Endothelial cell of umbilical vein (primary cell): ENCODE measurements around the gene LRRC43. TPM values are rescaled to one million over a fixed set of nuclear protein-coding genes. Genes with fewer than 3 reads are reported as not detected.

ENCODE experiments used
- BruUV-seq: library from RNA; stranded (reverse); fragments of 400-500 nt; replicated peaks from 2 replicates; lab custom pipeline; 2021; lab: Mats Ljungman, UMichigan
- CTCF ChIA-PET: fragments of 300-600, 350-600 bp; sonication (Branson Sonifier 250); formaldehyde crosslinking; loops from one replicate; lab custom pipeline; 2021; ENCODE audit warnings: antibody characterized with exemption, inconsistent platforms; lab: Charles Lee
- POLR2A ChIA-PET: fragments of 300-600, 350-600 bp; sonication (Branson Sonifier 250); formaldehyde crosslinking; loops from one replicate; lab custom pipeline; 2021; ENCODE audit warnings: antibody characterized with exemption, inconsistent platforms; lab: Charles Lee
- DNase-seq: peaks from one replicate; pipeline ENCODE4 v3.0.0-alpha.2; 2011; ENCODE audit warnings: low read depth, low spot score
- FAIRE-seq: peaks from 2 replicates; lab custom pipeline; 2011; peaks lifted over from hg19 to GRCh38; lab: Jason Lieb, UNC
- H2AFZ ChIP-seq: 2 replicates; pipeline ENCODE4 v1.6.0; 2012; ENCODE audit warnings: low read depth, low read length, control low read depth, inconsistent platforms
- H3K27ac ChIP-seq: 2 replicates; pipeline ENCODE4 v1.5.1; 2011; ENCODE audit warnings: low read depth, mild to moderate bottlenecking, control low read depth, low read length, moderate library complexity; ENCODE audit not compliant: insufficient read depth
- H3K27me3 ChIP-seq, 2 experiments: 2 replicates each; pipeline versions ENCODE4 v1.6.0 to v1.6.1; 2011; ENCODE audit warnings: low read length in 2 of 2, mixed read lengths in 1 of 2; ENCODE audit not compliant: control insufficient read depth in 2 of 2, insufficient read depth in 2 of 2
- H3K36me3 ChIP-seq, 2 experiments: 2 replicates in 1 of 2; 3 replicates in 1 of 2; pipeline ENCODE4 v1.5.1; 2011; ENCODE audit warnings: low read length in 2 of 2, mild to moderate bottlenecking in 1 of 2, moderate library complexity in 1 of 2; ENCODE audit not compliant: control insufficient read depth in 2 of 2, insufficient read depth in 2 of 2; ENCODE audit errors: extremely low read depth in 1 of 2
- H3K4me1 ChIP-seq: 3 replicates; pipeline ENCODE4 v1.5.1; 2011; ENCODE audit warnings: mild to moderate bottlenecking, low read length; ENCODE audit not compliant: control insufficient read depth, insufficient read depth; ENCODE audit errors: extremely low read depth
- H3K4me2 ChIP-seq: 2 replicates; pipeline ENCODE4 v1.6.1; 2011; ENCODE audit warnings: low read length, control low read depth, mixed read lengths; ENCODE audit not compliant: insufficient read depth
- H3K4me3 ChIP-seq, 3 experiments: fragments of 200-600 bp in 1 of 3; sonication (generic), shearing (Covaris generic) in 1 of 3; replicated peaks in 1 of 3; 2 replicates each; pipeline ENCODE4 v1.5.1; 2011 to 2016; ENCODE audit warnings: control low read depth in 3 of 3, low read length in 3 of 3, mild to moderate bottlenecking in 2 of 3, inconsistent platforms in 1 of 3, low read depth in 1 of 3, moderate library complexity in 1 of 3; ENCODE audit not compliant: insufficient read depth in 1 of 3
- H3K79me2 ChIP-seq: 2 replicates; pipeline ENCODE4 v1.6.0; 2012; ENCODE audit warnings: low read length, inconsistent platforms; ENCODE audit not compliant: control insufficient read depth, insufficient read depth
- H3K9ac ChIP-seq: replicated peaks from 2 replicates; pipeline ENCODE3; 2011; ENCODE audit warnings: low read length, control low read depth; ENCODE audit not compliant: insufficient read depth; ENCODE audit errors: extremely low read depth
- H3K9me1 ChIP-seq: replicated peaks from 3 replicates; pipeline ENCODE4 v1.6.0; 2011; ENCODE audit warnings: mild to moderate bottlenecking, low read length; ENCODE audit not compliant: control insufficient read depth, insufficient read depth; ENCODE audit errors: extremely low read depth
- H3K9me3 ChIP-seq: replicated peaks from 2 replicates; pipeline ENCODE4 v1.5.1; 2012; ENCODE audit warnings: low read length, inconsistent platforms; ENCODE audit not compliant: control insufficient read depth, insufficient read depth
- H4K20me1 ChIP-seq: replicated peaks from 2 replicates; pipeline ENCODE3; 2011; ENCODE audit warnings: mild to moderate bottlenecking, low read length; ENCODE audit not compliant: control insufficient read depth, insufficient read depth; ENCODE audit errors: extremely low read depth
- CTCF ChIP-seq, 2 donors: IDR thresholded peaks; 1 replicate in 1 of 2; 2 replicates in 1 of 2; pipeline ENCODE4 v1.5.1; 2011; ENCODE audit warnings: low read length in 2 of 2, mild to moderate bottlenecking in 2 of 2, moderate library complexity in 2 of 2, control low read depth in 1 of 2, inconsistent platforms in 1 of 2, low read depth in 1 of 2; ENCODE audit not compliant: insufficient read depth in 1 of 2; ENCODE audit errors: extremely low read depth in 1 of 2
- FOS ChIP-seq: IDR thresholded peaks from 2 replicates; pipeline ENCODE4 v1.6.1; 2011; ENCODE audit warnings: mild to moderate bottlenecking, low read length, moderate library complexity, borderline replicate concordance; ENCODE audit not compliant: insufficient read depth
- GATA2 ChIP-seq: IDR thresholded peaks from 2 replicates; pipeline ENCODE4 v1.7.0; 2011; ENCODE audit warnings: low read depth, mild to moderate bottlenecking, moderate library complexity, mixed read lengths, low read length; ENCODE audit not compliant: insufficient read length, insufficient read depth
- MAX ChIP-seq: IDR thresholded peaks from 2 replicates; pipeline ENCODE4 v1.6.1; 2011; ENCODE audit not compliant: insufficient read depth, insufficient read length
- MYC ChIP-seq: IDR thresholded peaks from one replicate; pipeline ENCODE4 v1.6.1; 2011; ENCODE audit warnings: mild to moderate bottlenecking, low read depth, low read length
- POLR2A ChIP-seq: IDR thresholded peaks from 2 replicates; pipeline ENCODE4 v1.6.1; 2012; ENCODE audit warnings: low read depth, mild to moderate bottlenecking, control low read depth, low read length
- POLR2AphosphoS5 ChIP-seq: IDR thresholded peaks from 2 replicates; pipeline ENCODE4 v1.6.1; 2012; ENCODE audit warnings: low read depth, mild to moderate bottlenecking, control low read depth, low read length, moderate library complexity; ENCODE audit not compliant: insufficient read depth
- dilution Hi-C: fragments of 300-500 bp; cut with MboI; formaldehyde crosslinking; loops from one replicate; pipeline ENCODE4 v1.15.0; 2019; ENCODE audit warnings: low sequenced_read_pairs; ENCODE audit not compliant: extremely low pct_ligation_motif_present
- intact Hi-C: fragments of 100-400 bp; cut with micrococcal nuclease; formaldehyde crosslinking; loops from one replicate; pipeline ENCODE4 v1.10.0; 2022
- polyA plus RNA-seq, 4 experiments: library from polyadenylated mRNA; depleted of rRNA in 3 of 4; stranded (reverse) in 3 of 4; unstranded in 1 of 4; fragments of >200 nt; gene quantifications; 2 replicates each; pipeline versions ENCODE4 v1.2.1 to v1.2.3, GENCODE V29; 2011 to 2012; ENCODE audit warnings: missing spikeins in 1 of 4
- total RNA-seq: library from RNA; stranded (reverse); gene quantifications from 2 replicates; pipeline ENCODE4 v1.2.3, GENCODE V29; 2021

The LRRC43 gene
- total and polyA plus RNA-seq, 2 donors (not counting 3 experiments of a cell fraction or from before 2014, with no cell fraction given): 3.1 to 3.4 TPM

GRCh38 chr12:122148657-122149056 is 34.3 kb upstream of the LRRC43 start:
- ChIA-PET POLR2A (no interaction called here), CTCF (no interaction called here)
- no peak overlapping the region for H2AFZ ChIP-seq
- no peak overlapping the region for H3K4me2 ChIP-seq
- no peak for FAIRE-seq
- dilution Hi-C loops (no loop called here), intact Hi-C loops (no loop called here)
- no peaks in the 10 kb centered on the region for H3K79me2 ChIP-seq
- TF ChIP-seq POLR2A (no peak), POLR2AphosphoS5 (no peak), FOS (no peak), CTCF (IDR thresholded peaks at IDR 0.05; ENCODE audit: extremely low read depth in 1 of 2, insufficient read depth in 1 of 2, low read depth in 1 of 2, low read length in 2 of 2) (no peak), GATA2 (no peak)
- no peaks in the 10 kb centered on the region for H3K9me1 ChIP-seq
- no peaks in the 10 kb centered on the region for H3K27me3 ChIP-seq
- H3K9me3 ChIP-seq: no peaks in the 10 kb centered on the region
- no peaks in the 10 kb centered on the region for H4K20me1 ChIP-seq
- BruUV-seq: no TSS peak
- H3K4me3 ChIP-seq: no peak overlapping the region
- H3K9ac ChIP-seq: no peak overlapping the region
- H3K36me3 ChIP-seq: no peaks in the 10 kb centered on the region
- no peak overlapping the region for H3K27ac ChIP-seq
- H3K4me1 ChIP-seq: no peaks in the 10 kb centered on the region
- DNase-seq: no peak

GRCh38 chr12:122150127-122150681 is 32.7 kb upstream of the LRRC43 start:
- Histone ChIP-seq H3K79me2 (no peaks in the 10 kb centered on the region), H2AFZ (no peak overlapping the region), H3K9ac (no peak overlapping the region), H3K4me1 (no peaks in the 10 kb centered on the region), H3K9me3 (no peaks in the 10 kb centered on the region), H3K9me1 (no peaks in the 10 kb centered on the region), H3K4me2 (no peak overlapping the region), H3K27ac (no peak overlapping the region), H3K4me3 (no peak overlapping the region), H3K36me3 (no peaks in the 10 kb centered on the region), H3K27me3 (no peaks in the 10 kb centered on the region), H4K20me1 (no peaks in the 10 kb centered on the region)
- dilution Hi-C loops (no loop called here), intact Hi-C loops (no loop called here)
- ChIA-PET POLR2A (no interaction called here), CTCF (no interaction called here)
- DNase-seq: no peak
- no TSS peak for BruUV-seq
- no peak for FAIRE-seq
- TF ChIP-seq POLR2AphosphoS5 (no peak), POLR2A (no peak), GATA2 (no peak), MAX (no peak), FOS (no peak), MYC (no peak), CTCF (IDR thresholded peaks at IDR 0.05; ENCODE audit: extremely low read depth in 1 of 2, insufficient read depth in 1 of 2, low read depth in 1 of 2, low read length in 2 of 2) (no peak)
